HCT116 (cell line): ENCODE data around the gene UBIAD1. TPM values are rescaled to one million over a fixed set of nuclear protein-coding genes. Genes with fewer than 3 reads are reported as not detected.

Experiments
- ATAC-seq: fragments of 200-7000 bp; cut with Tn5 transposase; 2 replicates; pipeline ENCODE4 v1.9.1; 2020; ENCODE audit warnings: mild to moderate bottlenecking, moderate library complexity
- BruUV-seq: library from RNA; stranded (reverse); fragments of 400-500 nt; replicated peaks from 2 replicates; lab custom pipeline; 2021; lab: Mats Ljungman, UMichigan
- CTCF ChIA-PET: fragments of 300-600 bp; sonication (Branson Sonifier 250); formaldehyde crosslinking; loops from one replicate; lab custom pipeline; 2021; ENCODE audit warnings: antibody characterized with exemption; lab: Charles Lee
- POLR2A ChIA-PET: fragments of 300-600, 350-600 bp; sonication (Branson Sonifier 250); formaldehyde crosslinking; loops from one replicate; lab custom pipeline; 2021; ENCODE audit warnings: antibody characterized with exemption; lab: Charles Lee
- RAD21 ChIA-PET, 2 experiments: fragments of 300-600 bp; sonication (Branson Sonifier 250); formaldehyde crosslinking; loops; one replicate each; lab custom pipeline; 2023; ENCODE audit warnings: low total read pairs in 2 of 2; ENCODE audit not compliant: uncharacterized antibody in 2 of 2, unreplicated experiment in 2 of 2, low non-redundant PET in 1 of 2; lab: Charles Lee
- DNase-seq: peaks from one replicate; pipeline ENCODE4 v3.0.0-alpha.2; 2010; ENCODE audit warnings: low read depth, low spot score
- H2AFZ ChIP-seq: fragments of 200-600 bp; shearing (Covaris generic), sonication (generic); 2 replicates; pipeline ENCODE4 v1.6.1; 2017; ENCODE audit warnings: low read depth, mixed run types, mixed read lengths, antibody characterized with exemption, low read length; ENCODE audit not compliant: poor library complexity, severe bottlenecking
- H3K27ac ChIP-seq: 2 replicates; pipeline ENCODE4 v1.5.1; 2012; ENCODE audit warnings: low read depth, low read length
- H3K27me3 ChIP-seq: fragments of 200-600 bp; sonication (generic); 2 replicates; pipeline ENCODE4 v1.6.1; 2016; ENCODE audit warnings: mixed run types, low read length, mixed read lengths; ENCODE audit not compliant: insufficient read depth
- H3K36me3 ChIP-seq, 2 experiments: fragments of 200-500 bp in 1 of 2; fragments of 200-600 bp in 1 of 2; sonication (Bioruptor generic) in 1 of 2; sonication (generic) in 1 of 2; 2 replicates each; pipeline versions ENCODE4 v1.5.1 to v1.6.1; 2014 to 2016; ENCODE audit warnings: low read length in 2 of 2, inconsistent platforms in 1 of 2, mixed read lengths in 1 of 2, mixed run types in 1 of 2; ENCODE audit not compliant: insufficient read depth in 2 of 2, control insufficient read depth in 1 of 2
- H3K4me1 ChIP-seq, 2 experiments: fragments of 200-600 bp in 1 of 2; sonication (generic) in 1 of 2; 2 replicates each; pipeline versions ENCODE4 v1.5.1 to v1.6.1; 2012 to 2017; ENCODE audit warnings: low read length in 2 of 2, inconsistent platforms in 1 of 2, mild to moderate bottlenecking in 1 of 2, mixed read lengths in 1 of 2, mixed run types in 1 of 2, moderate library complexity in 1 of 2; ENCODE audit not compliant: insufficient read depth in 2 of 2, control insufficient read depth in 1 of 2
- H3K4me2 ChIP-seq: fragments of 200-600 bp; sonication (generic); 2 replicates; pipeline ENCODE4 v1.6.1; 2017; ENCODE audit warnings: mixed run types, low read length, mixed read lengths
- H3K4me3 ChIP-seq, 2 experiments: fragments of 200-600 bp in 1 of 2; sonication (generic) in 1 of 2; replicated peaks in 1 of 2; 2 replicates each; pipeline ENCODE4 v1.5.1; 2011 to 2016; ENCODE audit warnings: low read length in 2 of 2, control low read depth in 1 of 2, low read depth in 1 of 2, mild to moderate bottlenecking in 1 of 2, mixed read lengths in 1 of 2, mixed run types in 1 of 2
- H3K79me2 ChIP-seq: fragments of 200-600 bp; sonication (generic); 2 replicates; pipeline ENCODE4 v1.6.1; 2017; ENCODE audit warnings: mild to moderate bottlenecking, mixed run types, low read length, moderate library complexity, mixed read lengths; ENCODE audit not compliant: insufficient read depth
- H3K9ac ChIP-seq: fragments of 200-600 bp; sonication (generic); 2 replicates; pipeline ENCODE4 v1.6.1; 2016; ENCODE audit warnings: low read length, mixed read lengths
- H3K9me2 ChIP-seq: fragments of 200-600 bp; sonication (generic), shearing (Covaris generic); 2 replicates; pipeline ENCODE4 v1.6.1; 2017; ENCODE audit warnings: mixed run types, mild to moderate bottlenecking, moderate library complexity; ENCODE audit not compliant: insufficient read depth
- H3K9me3 ChIP-seq, 2 experiments: fragments of 200-500 bp in 1 of 2; fragments of 200-600 bp in 1 of 2; sonication (Bioruptor generic) in 1 of 2; sonication (generic) in 1 of 2; 2 replicates each; pipeline ENCODE4 v1.6.1; 2014 to 2017; ENCODE audit warnings: low read length in 2 of 2, mixed read lengths in 2 of 2, inconsistent platforms in 1 of 2, low read depth in 1 of 2, mild to moderate bottlenecking in 1 of 2, mixed run types in 1 of 2, moderate library complexity in 1 of 2; ENCODE audit not compliant: control insufficient read depth in 1 of 2, insufficient read depth in 1 of 2
- H4K20me1 ChIP-seq: fragments of 200-600 bp; sonication (generic), shearing (Covaris generic); 2 replicates; pipeline ENCODE4 v1.6.1; 2017; ENCODE audit warnings: mixed run types, mild to moderate bottlenecking, moderate library complexity; ENCODE audit not compliant: insufficient read depth
- EZH2 ChIP-seq: fragments of 200-600 bp; sonication (generic); IDR thresholded peaks from 2 replicates; pipeline ENCODE4 v1.6.1; 2017; ENCODE audit warnings: antibody characterized with exemption, mixed run types
- RAD21 ChIP-seq: IDR thresholded peaks from 2 replicates; pipeline ENCODE4 v1.6.1; 2012; ENCODE audit warnings: low read depth, mild to moderate bottlenecking
- REST ChIP-seq: IDR thresholded peaks from 2 replicates; pipeline ENCODE4 v1.6.1; 2012; ENCODE audit warnings: low read depth
- intact Hi-C: fragments of 100-400 bp; cut with micrococcal nuclease; formaldehyde crosslinking; loops from 2 replicates; pipeline ENCODE4 v1.10.0; 2022
- total RNA-seq: library from RNA; stranded (reverse); gene quantifications from one replicate; pipeline ENCODE4 v1.2.1, GENCODE V29; 2021; ENCODE audit not compliant: unreplicated experiment
- TF ChIP-seq, protein P1 (sequence below), 3 experiments: fragments of 200-600 bp in 1 of 3; sonication (generic) in 1 of 3; IDR thresholded peaks in 2 of 3; conservative IDR thresholded peaks in 1 of 3; 2 replicates each; pipeline ENCODE4 v1.5.1; 2012 to 2017; ENCODE audit warnings: low read depth in 2 of 3, low read length in 2 of 3, antibody characterized with exemption in 1 of 3, borderline replicate concordance in 1 of 3, control low read depth in 1 of 3, mild to moderate bottlenecking in 1 of 3, mixed read lengths in 1 of 3, mixed run types in 1 of 3, moderate library complexity in 1 of 3; ENCODE audit not compliant: insufficient read depth in 1 of 3

The UBIAD1 gene
- total RNA-seq, 1 experiment from 2014 or later, result 17.2 TPM

DNA sequence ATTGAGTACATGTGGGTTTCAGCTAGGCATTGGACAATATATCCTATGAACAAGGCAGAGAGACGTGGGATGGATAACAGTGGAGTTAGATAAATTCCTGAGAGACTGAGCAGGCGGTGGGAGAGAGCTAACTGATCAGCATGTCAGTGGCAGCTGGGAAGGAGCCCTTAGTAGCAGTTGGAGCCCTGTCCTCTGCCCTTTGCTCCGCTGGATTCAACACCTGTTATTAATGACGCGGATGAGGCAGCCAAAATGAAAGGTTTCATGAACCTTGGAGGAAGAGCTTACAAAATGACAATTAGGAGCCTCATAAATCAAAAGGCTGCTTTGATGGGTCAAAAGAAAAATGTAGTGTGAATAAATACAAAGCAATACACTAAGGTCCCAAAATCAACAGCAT, 16.1 kb downstream of the UBIAD1 start (continued):
- TF ChIP-seq REST (no peak), EZH2 (no peak)
- TF ChIP-seq, protein P1, sequence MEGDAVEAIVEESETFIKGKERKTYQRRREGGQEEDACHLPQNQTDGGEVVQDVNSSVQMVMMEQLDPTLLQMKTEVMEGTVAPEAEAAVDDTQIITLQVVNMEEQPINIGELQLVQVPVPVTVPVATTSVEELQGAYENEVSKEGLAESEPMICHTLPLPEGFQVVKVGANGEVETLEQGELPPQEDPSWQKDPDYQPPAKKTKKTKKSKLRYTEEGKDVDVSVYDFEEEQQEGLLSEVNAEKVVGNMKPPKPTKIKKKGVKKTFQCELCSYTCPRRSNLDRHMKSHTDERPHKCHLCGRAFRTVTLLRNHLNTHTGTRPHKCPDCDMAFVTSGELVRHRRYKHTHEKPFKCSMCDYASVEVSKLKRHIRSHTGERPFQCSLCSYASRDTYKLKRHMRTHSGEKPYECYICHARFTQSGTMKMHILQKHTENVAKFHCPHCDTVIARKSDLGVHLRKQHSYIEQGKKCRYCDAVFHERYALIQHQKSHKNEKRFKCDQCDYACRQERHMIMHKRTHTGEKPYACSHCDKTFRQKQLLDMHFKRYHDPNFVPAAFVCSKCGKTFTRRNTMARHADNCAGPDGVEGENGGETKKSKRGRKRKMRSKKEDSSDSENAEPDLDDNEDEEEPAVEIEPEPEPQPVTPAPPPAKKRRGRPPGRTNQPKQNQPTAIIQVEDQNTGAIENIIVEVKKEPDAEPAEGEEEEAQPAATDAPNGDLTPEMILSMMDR (IDR thresholded peaks at IDR 0.05 in 2 of 3, conservative IDR thresholded peaks at IDR 0.05 in 1 of 3; ENCODE audit: borderline replicate concordance in 1 of 3, insufficient read depth in 1 of 3, low read depth in 2 of 3, low read length in 2 of 3), result no peak

DNA sequence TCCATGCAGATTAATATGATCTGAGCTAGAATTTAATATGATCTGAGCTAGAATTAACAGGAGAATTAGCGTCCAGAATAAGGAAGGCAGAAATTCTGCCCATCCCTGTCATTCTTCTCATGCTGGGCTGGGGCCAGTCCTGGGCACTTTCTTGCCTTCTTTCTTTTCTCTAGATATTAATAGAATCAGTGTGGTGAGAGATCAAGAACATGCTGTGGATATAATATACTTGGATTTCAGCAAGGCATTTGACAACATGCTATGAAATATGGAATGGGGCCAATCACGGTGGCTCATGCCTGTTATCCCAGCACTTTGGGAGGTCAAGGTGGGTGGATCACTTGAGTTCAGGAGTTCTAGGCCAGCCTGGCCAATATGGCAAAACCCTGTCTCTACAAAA, 18.1 kb downstream of the UBIAD1 start:
- Histone ChIP-seq H3K4me1 (peaks cover 0 to 3% of the 10 kb centered on the region in 2 experiments; a peak in 1 of 4 replicates), H3K27me3 (no peaks in the 10 kb centered on the region), H3K4me3 (no peak overlapping the region), H3K4me2 (no peak overlapping the region), H3K27ac (no peak overlapping the region), H3K9ac (no peak overlapping the region), H2AFZ (no peak overlapping the region), H3K79me2 (peaks cover 4% of the 10 kb centered on the region; the same call in 1 of the 2 replicates), H3K9me2 (no peaks in the 10 kb centered on the region), H3K9me3 (no peaks in the 10 kb centered on the region), H3K36me3 (no peaks in the 10 kb centered on the region), H4K20me1 (no peaks in the 10 kb centered on the region)
- DNase-seq (no peak), ATAC-seq (no peak)
- intact Hi-C loops, result no loop called here
- BruUV-seq, result no TSS peak
- CTCF ChIA-PET, result no interaction called here
- TF ChIP-seq RAD21, result no peak
- POLR2A ChIA-PET, result no interaction called here
- RAD21 ChIA-PET, result no interaction called here
